Head of caudate nucleus (tissue), 42 donors: ENCODE results near the gene ABAT.
A peak's percentile ranks its signal among the peaks of the same experiment; 100 is the strongest.

ENCODE experiments used
- DNase-seq, 42 donors: peaks; one replicate each; pipeline versions ENCODE4 v3.0.0 to v3.0.0-alpha.2; 2020 to 2021; ENCODE audit warnings: mixed read lengths in 7 of 42
- intact Hi-C: fragments of 100-400 bp; cut with DNase I; formaldehyde crosslinking; loops from one replicate; pipeline ENCODE4 v1.15.0; 2022

The ABAT gene

GRCh38 chr16:8712589-8713361 lies 38.4 kb downstream of the ABAT start:
- DNase-seq, result peak; percentile 58 to 94 (median 81)
- intact Hi-C loops, result no loop called here

- peak in 39 of 42 donors; percentile 9 to 69 (median 38) for DNase-seq
- intact Hi-C loops, result no loop called here
These were observed 39.3 kb downstream of the ABAT start for GRCh38 chr16:8713635-8714172.

GRCh38 chr16:8714174-8714573 lies 39.8 kb downstream of the ABAT start:
- intact Hi-C loops, result no loop called here
- peak in 25 of 42 donors; percentile 12 to 62 (median 32) for DNase-seq

- no peak for DNase-seq
- intact Hi-C loops, result no loop called here
These were observed 40.4 kb downstream of the ABAT start for GRCh38 chr16:8714807-8715206.

- intact Hi-C loops, result no loop called here
- no peak for DNase-seq
These were observed 41.6 kb downstream of the ABAT start for GRCh38 chr16:8716052-8716451.

GRCh38 chr16:8716592-8716991 lies 42.2 kb downstream of the ABAT start:
- intact Hi-C loops, result no loop called here
- DNase-seq, result no peak

GRCh38 chr16:8717469-8717868 lies 43.1 kb downstream of the ABAT start:
- DNase-seq, result no peak
- intact Hi-C loops, result no loop called here

GRCh38 chr16:8717892-8718415 lies 43.5 kb downstream of the ABAT start:
- intact Hi-C loops, result no loop called here
- DNase-seq, result no peak

- peak in 1 of 42 donors; percentile 19 for DNase-seq
- intact Hi-C loops, result no loop called here
These were observed 44.6 kb downstream of the ABAT start for GRCh38 chr16:8718851-8719680.

GRCh38 chr16:8720080-8720966 lies 45.9 kb downstream of the ABAT start:
- peak in 34 of 42 donors; percentile 13 to 66 (median 42) for DNase-seq
- intact Hi-C loops, result no loop called here

- DNase-seq, result no peak
- intact Hi-C loops, result no loop called here
These were observed 46.5 kb downstream of the ABAT start for GRCh38 chr16:8720967-8721308.

GRCh38 chr16:8721336-8722024 lies 47.1 kb downstream of the ABAT start:
- peak in 3 of 42 donors; percentile 21 to 46 (median 25) for DNase-seq
- intact Hi-C loops, result no loop called here

GRCh38 chr16:8722025-8722348 lies 47.6 kb downstream of the ABAT start:
- DNase-seq, result no peak
- intact Hi-C loops, result no loop called here

GRCh38 chr16:8725513-8726178 lies 51.2 kb downstream of the ABAT start:
- no peak for DNase-seq
- intact Hi-C loops, result no loop called here

GRCh38 chr16:8727131-8727806 lies 52.9 kb downstream of the ABAT start:
- intact Hi-C loops, result no loop called here

GRCh38 chr16:8727857-8728618 lies 53.6 kb downstream of the ABAT start:
- no peak for DNase-seq
- intact Hi-C loops, result no loop called here

More at GRCh38 chr16:8727131-8727806, 52.9 kb downstream of the ABAT start:
- peak in 13 of 42 donors; percentile 17 to 72 (median 35) for DNase-seq
